Activated CD8-positive, alpha-beta memory T cell treated with anti-CD3 and anti-CD28 coated beads, Interleukin-2, amount 50 U/mL, for 4 hours (primary cell): ENCODE data around the gene COL5A1.
"Not testable (repeated sequence)": the region's sequence is repeated elsewhere in the genome, so short reads cannot be mapped to it uniquely, and the experiment has no call there.

Experiments
- DNase-seq: peaks from one replicate; pipeline ENCODE4 v3.0.0-alpha.2; 2020

COL5A1 gene

DNA sequence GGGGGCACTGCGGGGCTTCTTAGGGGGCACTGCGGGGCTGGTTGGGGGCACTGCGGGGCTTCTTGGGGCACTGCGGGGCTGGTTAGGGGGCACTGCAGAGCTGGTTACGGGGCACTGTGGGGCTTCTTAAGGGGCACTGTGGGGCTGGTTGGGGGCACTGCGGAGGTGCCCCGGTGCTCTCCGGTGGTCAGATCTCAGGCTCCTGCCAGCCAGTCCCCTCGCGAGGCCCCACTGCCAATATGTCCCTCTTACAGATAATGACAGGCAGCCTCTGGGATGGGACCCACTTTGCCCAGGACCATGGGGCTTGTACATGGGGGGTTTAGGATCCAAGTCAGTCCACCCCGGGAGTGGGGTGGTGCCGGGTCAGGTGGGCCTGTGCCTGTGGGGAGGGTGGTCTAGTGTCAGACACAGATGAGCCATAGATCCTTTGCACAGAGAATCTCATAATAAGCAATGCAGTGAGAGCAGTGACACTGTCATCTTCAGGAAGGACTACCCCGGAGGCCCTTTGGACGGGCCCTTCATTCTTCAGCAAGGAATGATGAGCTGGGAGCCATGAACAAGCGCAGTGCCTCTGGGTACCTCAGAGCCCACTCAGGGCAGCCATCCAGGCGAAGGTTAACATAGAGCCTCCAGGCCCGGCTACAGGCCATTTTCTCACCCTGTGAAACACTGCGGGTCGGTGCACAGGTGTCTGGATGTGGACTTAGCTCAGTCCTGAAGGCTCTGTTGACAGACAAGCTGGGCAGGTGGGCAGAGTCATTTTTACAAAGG, 38.2 kb downstream of the COL5A1 start:
- no peak for DNase-seq

DNA sequence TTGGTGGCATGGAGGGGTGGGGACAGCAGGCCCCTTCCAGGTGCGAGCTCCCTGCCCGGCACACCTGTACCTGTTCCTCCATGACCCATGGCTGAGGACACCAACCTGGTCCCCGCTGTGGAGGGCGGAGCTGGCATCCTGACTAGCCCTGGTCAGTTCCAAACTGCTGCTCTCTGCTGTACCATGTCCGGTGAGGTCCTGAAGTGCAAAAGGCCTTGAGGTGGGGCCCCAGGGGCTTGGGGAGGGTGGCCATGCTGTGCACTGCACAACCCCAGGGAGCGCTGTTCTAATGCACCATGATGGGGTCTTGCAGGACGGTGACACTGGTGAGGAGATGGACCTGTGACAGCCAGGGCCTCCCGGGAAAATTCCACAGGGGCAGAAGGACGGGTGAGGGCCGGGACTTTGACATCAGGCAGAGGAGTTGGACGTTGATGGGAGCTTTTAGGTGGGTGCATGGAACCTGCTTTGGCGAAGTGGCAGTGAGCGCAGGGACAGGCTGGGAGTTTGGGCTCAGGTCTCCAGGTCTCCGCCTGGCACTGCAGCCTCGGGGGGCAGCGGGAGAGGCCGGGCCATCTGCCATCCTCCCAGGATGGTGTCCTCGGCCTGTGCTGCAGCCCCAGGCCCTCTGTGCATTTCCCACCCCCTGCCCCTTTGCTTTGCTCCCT, 38.9 kb downstream of the COL5A1 start:
- DNase-seq = no peak

GRCh38 chr9:134681061-134681661, 39.6 kb downstream of the COL5A1 start:
- no peak for DNase-seq

DNA sequence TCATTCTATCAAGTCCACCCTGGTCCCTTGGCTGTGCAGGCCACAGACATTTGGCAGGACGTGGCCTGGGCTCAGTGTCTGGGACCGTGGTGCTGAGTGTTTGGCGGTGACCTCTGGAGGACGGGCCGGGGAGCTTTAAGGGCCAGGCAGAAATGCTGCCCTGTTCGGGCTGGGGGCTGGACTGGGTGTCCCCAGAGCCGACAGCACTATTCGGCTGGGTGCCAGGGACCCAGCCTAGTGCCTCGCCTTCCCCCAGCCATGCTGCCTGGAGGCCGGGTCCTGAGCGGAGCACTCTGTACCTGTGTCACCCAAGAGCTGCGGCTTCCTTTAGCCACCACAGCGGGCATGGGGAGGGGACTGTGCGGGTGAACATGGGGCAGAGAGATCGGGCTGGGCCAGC, 40.4 kb downstream of the COL5A1 start:
- no peak for DNase-seq

DNA sequence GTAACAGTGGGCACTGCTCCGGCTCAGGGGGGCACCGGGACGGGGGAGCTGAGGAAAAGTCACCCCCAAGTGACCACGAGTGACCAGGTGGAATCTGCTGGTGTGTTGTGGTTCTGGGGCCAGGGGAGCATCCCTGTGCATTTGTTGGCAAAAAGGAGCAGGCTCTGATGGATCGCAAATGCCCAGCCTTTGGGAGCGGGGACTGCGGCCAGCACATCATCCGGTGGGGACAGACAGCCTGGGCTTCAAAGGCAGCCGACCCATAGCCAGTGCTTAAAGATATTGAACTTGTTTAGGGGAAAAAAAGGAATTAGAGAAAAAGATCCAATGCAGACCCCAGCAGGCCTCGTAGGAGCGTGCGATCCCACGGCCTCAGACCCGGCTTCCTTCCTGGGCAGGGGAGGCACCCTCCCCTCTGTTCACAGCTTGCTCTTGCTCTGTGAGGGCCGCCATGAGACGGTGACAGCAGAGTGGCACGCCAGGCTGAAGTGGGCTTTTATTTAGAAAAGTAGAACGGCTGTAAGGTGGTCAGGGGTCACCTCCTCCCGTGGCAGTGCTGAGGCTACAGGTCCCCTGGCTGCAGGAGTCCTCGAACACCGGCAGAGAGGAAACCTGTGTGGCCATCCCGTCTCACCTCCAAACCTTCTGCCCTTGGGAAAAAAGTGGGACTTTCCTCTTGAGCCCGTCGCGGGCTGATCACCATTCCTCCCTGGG, 41.2 kb downstream of the COL5A1 start:
- DNase-seq = no peak

GRCh38 chr9:134683714-134684374, 42.2 kb downstream of the COL5A1 start:
- no peak for DNase-seq

GRCh38 chr9:134684375-134684723, 42.7 kb downstream of the COL5A1 start:
- no peak for DNase-seq

- not testable (repeated sequence) for DNase-seq
Observed at GRCh38 chr9:134684941-134685340, 43.3 kb downstream of the COL5A1 start.

GRCh38 chr9:134685784-134686183, 44.2 kb downstream of the COL5A1 start:
- no peak for DNase-seq

DNA sequence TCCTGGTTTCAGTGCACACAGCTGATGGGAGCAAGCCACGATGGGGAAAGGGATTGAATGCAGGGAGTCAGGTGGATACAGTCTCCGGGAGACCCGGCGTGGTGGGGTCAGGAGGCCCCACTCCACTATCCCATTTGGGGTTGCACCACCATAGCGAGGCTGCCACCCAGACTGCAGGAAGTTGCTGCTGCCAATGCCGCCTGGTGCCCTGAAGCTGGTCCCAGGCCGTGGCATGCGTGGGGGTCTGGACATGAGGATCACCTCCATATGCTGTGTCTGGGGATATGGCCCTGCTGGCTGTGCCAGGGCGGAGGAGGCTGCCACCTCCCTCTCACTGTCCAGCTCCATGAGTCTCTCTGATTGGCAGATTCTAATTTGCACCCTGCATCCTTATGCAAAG, 45.3 kb downstream of the COL5A1 start:
- DNase-seq = no peak

GRCh38 chr9:134687556-134687955, 46.0 kb downstream of the COL5A1 start:
- no peak for DNase-seq

DNA sequence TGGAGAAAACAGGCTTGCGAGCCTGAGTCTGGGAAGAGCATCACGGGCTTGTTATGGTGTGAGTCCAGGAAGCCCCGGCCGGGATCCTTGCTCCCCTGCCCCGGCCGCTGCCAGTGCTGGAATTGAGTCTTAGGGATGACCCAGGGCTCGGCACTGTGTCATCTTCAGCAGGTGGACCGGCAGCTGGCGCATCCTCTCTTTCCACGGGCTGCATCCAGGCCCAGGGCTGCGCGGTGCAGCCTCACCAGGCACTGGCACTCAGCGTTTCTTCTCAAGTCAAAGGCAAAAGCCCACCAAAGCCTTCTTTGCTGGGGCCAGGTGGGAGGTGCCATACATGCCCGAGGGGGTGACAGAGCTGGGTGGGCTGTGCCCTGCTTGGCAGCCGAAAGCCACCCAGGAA, 46.6 kb downstream of the COL5A1 start:
- DNase-seq = no peak

GRCh38 chr9:134688661-134689320, 47.2 kb downstream of the COL5A1 start:
- DNase-seq = no peak

GRCh38 chr9:134689321-134690181, 47.9 kb downstream of the COL5A1 start:
- DNase-seq = no peak

GRCh38 chr9:134690301-134690751, 48.7 kb downstream of the COL5A1 start:
- no peak for DNase-seq

- DNase-seq = no peak
Observed at GRCh38 chr9:134690946-134691694, 49.5 kb downstream of the COL5A1 start.

- no peak for DNase-seq
Observed at GRCh38 chr9:134691695-134692572, 50.3 kb downstream of the COL5A1 start.

DNA sequence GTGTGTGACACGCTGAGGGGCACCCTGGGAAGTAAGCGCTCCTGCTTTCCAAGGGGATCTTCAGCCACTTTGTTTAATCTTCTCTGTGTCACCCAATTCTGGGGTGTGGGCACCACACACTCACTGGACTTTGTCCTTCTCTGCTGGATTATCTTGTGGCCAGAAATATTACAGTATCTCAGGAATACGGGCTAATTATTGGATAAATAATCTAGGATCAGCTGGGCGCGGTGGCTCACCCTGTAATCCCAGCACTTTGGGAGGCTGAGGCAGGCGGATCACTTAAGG, 50.9 kb downstream of the COL5A1 start:
- no peak for DNase-seq

DNA sequence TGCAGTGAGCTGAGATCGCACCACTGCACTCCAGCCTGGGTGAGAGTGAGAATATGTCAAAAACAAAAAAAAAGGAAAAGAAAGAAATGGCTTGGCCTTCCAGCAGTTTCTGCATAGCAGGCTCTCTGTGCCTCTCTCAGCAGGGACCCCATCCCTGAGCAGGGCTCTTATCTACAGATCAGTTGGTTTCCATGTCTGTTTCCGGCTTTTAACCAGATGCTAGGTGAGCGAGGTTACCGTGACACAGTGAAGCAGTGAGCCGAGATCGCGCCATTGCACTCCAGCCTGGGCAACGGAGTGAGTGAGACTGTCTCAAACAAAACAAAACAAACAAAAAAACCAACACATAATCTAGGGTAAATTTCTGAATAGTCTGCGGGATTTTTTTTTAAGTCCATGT, 51.4 kb downstream of the COL5A1 start:
- DNase-seq = no peak
